ENCODE data around the gene MCF2L. TPM values are rescaled to one million over a fixed set of nuclear protein-coding genes. Genes with fewer than 3 reads are reported as not detected.
"Not testable (repeated sequence)": the region's sequence is repeated elsewhere in the genome, so short reads cannot be mapped to it uniquely, and the experiment has no call there.

The MCF2L gene
- total RNA-seq, 2 donors from 2014 or later, result 0.56 to 0.74 TPM

- Mint-ChIP-seq H3K27ac (no peak overlapping the region), H3K4me1 (ENCODE audit: low read depth in 2 of 2) (peaks cover 8 to 9% of the 10 kb centered on the region in 2 donors), H3K4me3 (no peak overlapping the region), H3K27me3 (peaks cover 27 to 38% of the 10 kb centered on the region in 2 donors), H3K36me3 (no peaks in the 10 kb centered on the region), H3K9me3 (no peaks in the 10 kb centered on the region)
- ATAC-seq (no peak), DNase-seq (ENCODE audit: low spot score) (no peak)
Observed at GRCh38 chr13:112933649-112934048, 35.4 kb upstream of the MCF2L start.

- peaks cover 26 to 34% of the 10 kb centered on the region in 2 donors for H3K27me3 Mint-ChIP-seq
- H3K4me3 Mint-ChIP-seq, result no peak overlapping the region
- no peaks in the 10 kb centered on the region for H3K9me3 Mint-ChIP-seq
- H3K36me3 Mint-ChIP-seq, result no peaks in the 10 kb centered on the region
- no peak overlapping the region for H3K27ac Mint-ChIP-seq
- DNase-seq (ENCODE audit: low spot score) (no peak), ATAC-seq (no peak)
- H3K4me1 Mint-ChIP-seq (ENCODE audit: low read depth in 2 of 2), result peaks cover 8% of the 10 kb centered on the region in 2 donors
Observed at GRCh38 chr13:112934078-112934477, 34.9 kb upstream of the MCF2L start.

GRCh38 chr13:112938680-112939079 lies 30.3 kb upstream of the MCF2L start:
- Mint-ChIP-seq H3K36me3 (no peaks in the 10 kb centered on the region), H3K9me3 (no peaks in the 10 kb centered on the region), H3K4me1 (ENCODE audit: low read depth in 2 of 2) (peaks cover 7 to 8% of the 10 kb centered on the region in 2 donors), H3K27me3 (peaks cover 20 to 22% of the 10 kb centered on the region in 2 donors), H3K4me3 (no peak overlapping the region), H3K27ac (no peak overlapping the region)
- ATAC-seq (no peak), DNase-seq (ENCODE audit: low spot score) (no peak)

- Mint-ChIP-seq H3K27me3 (peaks cover 21 to 22% of the 10 kb centered on the region in 2 donors), H3K36me3 (no peaks in the 10 kb centered on the region), H3K4me1 (ENCODE audit: low read depth in 2 of 2) (peaks cover 7 to 8% of the 10 kb centered on the region in 2 donors), H3K4me3 (no peak overlapping the region), H3K9me3 (no peaks in the 10 kb centered on the region), H3K27ac (no peak overlapping the region)
- ATAC-seq (no peak), DNase-seq (ENCODE audit: low spot score) (no peak)
Observed at GRCh38 chr13:112940236-112940635, 28.8 kb upstream of the MCF2L start.

GRCh38 chr13:112941349-112941748 lies 27.7 kb upstream of the MCF2L start:
- no peak for DNase-seq (ENCODE audit: low spot score)
- Mint-ChIP-seq H3K27ac (no peak overlapping the region), H3K36me3 (no peaks in the 10 kb centered on the region), H3K4me3 (no peak overlapping the region), H3K9me3 (no peaks in the 10 kb centered on the region), H3K4me1 (ENCODE audit: low read depth in 2 of 2) (peaks cover 7 to 8% of the 10 kb centered on the region in 2 donors), H3K27me3 (peaks cover 23 to 26% of the 10 kb centered on the region in 2 donors)
- ATAC-seq, result no peak

- H3K27me3 Mint-ChIP-seq, result peaks cover 26 to 27% of the 10 kb centered on the region in 2 donors
- not testable (repeated sequence) for H3K4me1 Mint-ChIP-seq (ENCODE audit: low read depth in 2 of 2); H3K9me3 Mint-ChIP-seq; ATAC-seq; H3K27ac Mint-ChIP-seq; H3K4me3 Mint-ChIP-seq; H3K36me3 Mint-ChIP-seq; DNase-seq (ENCODE audit: low spot score)
Observed at GRCh38 chr13:112941765-112942164, 27.2 kb upstream of the MCF2L start.

- Mint-ChIP-seq H3K27me3 (peaks cover 23 to 29% of the 10 kb centered on the region in 2 donors), H3K9me3 (no peaks in the 10 kb centered on the region), H3K27ac (peak overlapping the region; percentile 17 to 34), H3K4me1 (ENCODE audit: low read depth in 2 of 2) (peaks cover 7 to 8% of the 10 kb centered on the region in 2 donors), H3K36me3 (no peaks in the 10 kb centered on the region), H3K4me3 (peak overlapping the region; percentile 93)
- ATAC-seq (peak; percentile 95 to 97), DNase-seq (ENCODE audit: low spot score) (peak; percentile 93)
Observed at GRCh38 chr13:112942689-112943308, 26.2 kb upstream of the MCF2L start.

GRCh38 chr13:112943309-112944125 lies 25.5 kb upstream of the MCF2L start:
- Mint-ChIP-seq H3K9me3 (no peaks in the 10 kb centered on the region), H3K36me3 (no peaks in the 10 kb centered on the region), H3K27ac (no peak overlapping the region), H3K4me1 (ENCODE audit: low read depth in 2 of 2) (peaks cover 7 to 8% of the 10 kb centered on the region in 2 donors), H3K4me3 (peak overlapping the region; percentile 22), H3K27me3 (peaks cover 24% of the 10 kb centered on the region in 2 donors)
- ATAC-seq, result peak; percentile 71
- DNase-seq (ENCODE audit: low spot score), result no peak

GRCh38 chr13:112947796-112948195 lies 21.2 kb upstream of the MCF2L start:
- H3K4me3 Mint-ChIP-seq, result no peak overlapping the region
- DNase-seq (ENCODE audit: low spot score) (no peak), ATAC-seq (peak in 1 of 2 donors; percentile 8)
- H3K4me1 Mint-ChIP-seq (ENCODE audit: low read depth in 2 of 2), result peaks cover 1 to 2% of the 10 kb centered on the region in 2 donors
- H3K27ac Mint-ChIP-seq, result no peak overlapping the region
- peaks cover 24 to 39% of the 10 kb centered on the region in 2 donors for H3K27me3 Mint-ChIP-seq
- H3K9me3 Mint-ChIP-seq, result no peaks in the 10 kb centered on the region
- H3K36me3 Mint-ChIP-seq, result no peaks in the 10 kb centered on the region

- ATAC-seq, result no peak
- H3K36me3 Mint-ChIP-seq, result no peaks in the 10 kb centered on the region
- no peaks in the 10 kb centered on the region for H3K9me3 Mint-ChIP-seq
- H3K27ac Mint-ChIP-seq, result no peak overlapping the region
- no peak overlapping the region for H3K4me3 Mint-ChIP-seq
- no peak for DNase-seq (ENCODE audit: low spot score)
- peaks cover 15 to 30% of the 10 kb centered on the region in 2 donors for H3K27me3 Mint-ChIP-seq
- no peaks in the 10 kb centered on the region for H3K4me1 Mint-ChIP-seq (ENCODE audit: low read depth in 2 of 2)
Observed at GRCh38 chr13:112951674-112952371, 17.2 kb upstream of the MCF2L start.

GRCh38 chr13:112952759-112953551 lies 16.1 kb upstream of the MCF2L start:
- ATAC-seq, result no peak
- Mint-ChIP-seq H3K4me3 (no peak overlapping the region), H3K27ac (no peak overlapping the region), H3K36me3 (no peaks in the 10 kb centered on the region), H3K9me3 (no peaks in the 10 kb centered on the region), H3K4me1 (ENCODE audit: low read depth in 2 of 2) (no peaks in the 10 kb centered on the region), H3K27me3 (peaks cover 15 to 23% of the 10 kb centered on the region in 2 donors)
- no peak for DNase-seq (ENCODE audit: low spot score)

GRCh38 chr13:112953591-112954487 lies 15.2 kb upstream of the MCF2L start:
- Mint-ChIP-seq H3K27me3 (peaks cover 12 to 22% of the 10 kb centered on the region in 2 donors), H3K27ac (no peak overlapping the region), H3K9me3 (no peaks in the 10 kb centered on the region), H3K4me3 (no peak overlapping the region), H3K4me1 (ENCODE audit: low read depth in 2 of 2) (no peaks in the 10 kb centered on the region), H3K36me3 (no peaks in the 10 kb centered on the region)
- DNase-seq (ENCODE audit: low spot score) (no peak), ATAC-seq (no peak)
